Smooth muscle cell (in vitro differentiated cells): ENCODE measurements around the gene ZNF436. TPM values are rescaled to one million over a fixed set of nuclear protein-coding genes. Genes with fewer than 3 reads are reported as not detected.
A peak's percentile ranks its signal among the peaks of the same experiment; 100 is the strongest.

Experiments used
- DNase-seq: peaks from one replicate; lab custom pipeline; 2025; ENCODE audit not compliant: unreplicated experiment; lab: John Stamatoyannopoulos, UW
- H2AFZ ChIP-seq: fragments of 200-600 bp; sonication (generic); 2 replicates; pipeline ENCODE4 v1.6.0; 2016; ENCODE audit warnings: antibody characterized with exemption, low read depth, mild to moderate bottlenecking
- H3F3A ChIP-seq: fragments of 200-600 bp; sonication (generic); 2 replicates; pipeline ENCODE4 v1.6.0; 2017; ENCODE audit warnings: antibody characterized with exemption, low read depth
- H3K27ac ChIP-seq: fragments of 200-600 bp; sonication (generic); 2 replicates; pipeline ENCODE4 v1.5.1; 2016; ENCODE audit warnings: low read depth, mild to moderate bottlenecking
- H3K27me3 ChIP-seq: fragments of 200-600 bp; sonication (generic); 2 replicates; pipeline ENCODE4 v1.6.1; 2016; ENCODE audit warnings: low read depth, mild to moderate bottlenecking
- H3K36me3 ChIP-seq: fragments of 200-600 bp; sonication (generic); 2 replicates; pipeline ENCODE4 v1.5.1; 2016; ENCODE audit warnings: low read depth
- H3K4me1 ChIP-seq: fragments of 200-600 bp; sonication (generic); 2 replicates; pipeline ENCODE4 v1.5.1; 2016; ENCODE audit warnings: low read depth
- H3K4me2 ChIP-seq: fragments of 200-600 bp; sonication (generic); 2 replicates; pipeline ENCODE4 v1.6.0; 2016; ENCODE audit warnings: mild to moderate bottlenecking
- H3K4me3 ChIP-seq: fragments of 200-600 bp; sonication (generic); 2 replicates; pipeline ENCODE4 v1.5.1; 2016; ENCODE audit warnings: mild to moderate bottlenecking
- H3K79me2 ChIP-seq: fragments of 200-600 bp; sonication (generic); 2 replicates; pipeline ENCODE4 v1.6.0; 2016; ENCODE audit warnings: low read depth, mild to moderate bottlenecking
- H3K9ac ChIP-seq: fragments of 200-600 bp; sonication (generic); 2 replicates; pipeline ENCODE4 v1.6.0; 2016; ENCODE audit warnings: low read depth
- H3K9me3 ChIP-seq: fragments of 200-600 bp; sonication (generic); replicated peaks from 2 replicates; pipeline ENCODE4 v1.5.1; 2016; ENCODE audit warnings: low read depth
- H4K20me1 ChIP-seq: fragments of 200-600 bp; sonication (generic); 2 replicates; pipeline ENCODE4 v1.6.0; 2016; ENCODE audit warnings: low read depth
- CTCF ChIP-seq: fragments of 200-600 bp; sonication (generic); IDR thresholded peaks from 2 replicates; pipeline ENCODE4 v1.5.1; 2017; ENCODE audit warnings: borderline replicate concordance, mild to moderate bottlenecking, antibody characterized with exemption; ENCODE audit not compliant: insufficient read depth, poor library complexity, severe bottlenecking
- WGBS: methylation state at CpG from one replicate; pipeline ENCODE4 v1.1.7; 2016; ENCODE audit warnings: low lambda C conversion rate; 5-methylcytosine and 5-hydroxymethylcytosine counted together
- polyA plus RNA-seq: library from polyadenylated mRNA; unstranded; fragments of >200 nt; fragmentation: Nextera tagmentation; extraction: Ambion mirVana; gene quantifications from 2 replicates; pipeline ENCODE4 v1.2.1, GENCODE V29; 2016
- total RNA-seq: library from RNA; depleted of rRNA; stranded (reverse); fragments of >200 nt; gene quantifications from 2 replicates; pipeline ENCODE4 v1.2.3, GENCODE V29; 2014

Gene ZNF436
- total and polyA plus RNA-seq, 2 experiments from 2014 or later, result 7.1 to 12.9 TPM

GRCh38 chr1:23387494-23387893 lies 17.9 kb upstream of the ZNF436 start:
- Histone ChIP-seq H3K36me3 (no peaks in the 10 kb centered on the region), H3F3A (no peaks in the 10 kb centered on the region), H2AFZ (no peak overlapping the region), H3K9ac (no peak overlapping the region), H3K9me3 (no peaks in the 10 kb centered on the region), H3K27me3 (no peaks in the 10 kb centered on the region), H4K20me1 (no peaks in the 10 kb centered on the region), H3K27ac (no peak overlapping the region), H3K4me2 (no peak overlapping the region), H3K4me1 (no peaks in the 10 kb centered on the region), H3K4me3 (no peak overlapping the region), H3K79me2 (no peaks in the 10 kb centered on the region)
- no peak for DNase-seq
- WGBS, result 95% methylated on average over 8 of the region's 8 CpGs
- no peak for TF ChIP-seq CTCF

- no peaks in the 10 kb centered on the region for H4K20me1 ChIP-seq
- TF ChIP-seq CTCF, result no peak
- no peaks in the 10 kb centered on the region for H3K36me3 ChIP-seq
- no peak overlapping the region for H2AFZ ChIP-seq
- H3K4me2 ChIP-seq, result peak overlapping the region; percentile 60
- H3F3A ChIP-seq, result no peaks in the 10 kb centered on the region
- H3K9ac ChIP-seq, result no peak overlapping the region
- WGBS, result 62% methylated on average over 14 of the region's 14 CpGs
- no peaks in the 10 kb centered on the region for H3K79me2 ChIP-seq
- DNase-seq, result no peak
- peak overlapping the region; percentile 64 for H3K27ac ChIP-seq
- H3K4me3 ChIP-seq, result no peak overlapping the region
- H3K9me3 ChIP-seq, result no peaks in the 10 kb centered on the region
- H3K27me3 ChIP-seq, result no peaks in the 10 kb centered on the region
- H3K4me1 ChIP-seq, result no peaks in the 10 kb centered on the region
Observed at GRCh38 chr1:23385119-23385621, 15.5 kb upstream of the ZNF436 start.

GRCh38 chr1:23384312-23385058 lies 14.8 kb upstream of the ZNF436 start:
- Histone ChIP-seq H3K36me3 (no peaks in the 10 kb centered on the region), H3F3A (no peaks in the 10 kb centered on the region), H3K27ac (peak overlapping the region; percentile 64), H4K20me1 (no peaks in the 10 kb centered on the region), H3K4me3 (no peak overlapping the region), H3K9ac (no peak overlapping the region), H3K79me2 (no peaks in the 10 kb centered on the region), H3K4me2 (peak overlapping the region; percentile 60), H3K9me3 (no peaks in the 10 kb centered on the region), H3K4me1 (no peaks in the 10 kb centered on the region), H3K27me3 (no peaks in the 10 kb centered on the region), H2AFZ (no peak overlapping the region)
- 70% methylated on average over 11 of the region's 11 CpGs for WGBS
- no peak for DNase-seq
- no peak for TF ChIP-seq CTCF
